HG03439 (cell line): ENCODE measurements around the gene OR6B1.
"Not testable (repeated sequence)": the region's sequence is repeated elsewhere in the genome, so short reads cannot be mapped to it uniquely, and the experiment has no call there.

Experiments used
- ATAC-seq: cut with Tn5 transposase; IDR thresholded peaks from one replicate; pipeline ENCODE4 v1.9.1; 2021; ENCODE audit warnings: mild to moderate bottlenecking, moderate library complexity; ENCODE audit not compliant: unreplicated experiment

OR6B1 gene

GRCh38 chr7:144036302-144036885, 36.3 kb downstream of the OR6B1 start:
- no peak for ATAC-seq

- no peak for ATAC-seq
Measured at GRCh38 chr7:144037414-144038035, 37.4 kb downstream of the OR6B1 start.

GRCh38 chr7:144038887-144039286, 38.8 kb downstream of the OR6B1 start:
- ATAC-seq = no peak

- no peak for ATAC-seq
Measured at GRCh38 chr7:144048648-144049047, 48.5 kb downstream of the OR6B1 start, which contains the start of gene OR2A5. Gene OR2A5 (plus strand): TSS chr7:144048948. CDS start chr7:144050402, 1,454 bp downstream.

- no peak for ATAC-seq
Measured at GRCh38 chr7:144049491-144049890, 49.4 kb downstream of the OR6B1 start.

DNA sequence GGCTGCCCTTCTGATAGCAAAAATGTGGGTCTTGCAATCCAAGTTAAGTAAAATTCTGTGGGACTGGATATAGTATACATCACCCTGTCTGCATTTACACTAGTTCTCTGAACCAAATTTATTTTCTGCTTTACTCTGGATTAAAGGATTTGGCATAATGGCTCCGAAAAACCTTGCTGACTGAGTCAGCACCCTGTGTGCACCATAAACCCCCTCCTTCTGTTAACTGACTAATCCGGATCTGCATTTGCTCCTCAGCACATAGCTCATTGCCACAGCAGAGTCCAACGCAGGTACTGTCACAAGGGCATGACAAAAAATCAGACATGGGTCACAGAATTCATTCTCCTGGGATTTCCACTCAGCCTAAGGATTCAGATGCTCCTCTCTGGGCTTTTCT, 50.0 kb downstream of the OR6B1 start:
- no peak for ATAC-seq

DNA sequence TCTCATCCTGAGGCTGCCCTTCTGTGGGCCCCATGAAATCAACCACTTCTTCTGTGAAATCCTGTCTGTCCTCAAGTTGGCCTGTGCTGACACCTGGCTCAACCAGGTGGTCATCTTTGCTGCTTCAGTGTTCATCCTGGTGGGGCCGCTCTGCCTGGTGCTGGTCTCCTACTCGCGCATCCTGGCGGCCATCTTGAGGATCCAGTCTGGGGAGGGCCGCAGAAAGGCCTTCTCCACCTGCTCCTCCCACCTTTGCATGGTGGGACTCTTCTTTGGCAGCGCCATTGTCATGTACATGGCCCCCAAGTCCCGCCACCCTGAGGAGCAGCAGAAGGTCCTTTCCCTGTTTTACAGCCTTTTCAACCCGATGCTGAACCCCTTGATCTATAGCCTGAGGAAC, 50.8 kb downstream of the OR6B1 start:
- not testable (repeated sequence) for ATAC-seq

- ATAC-seq = no peak
Measured at GRCh38 chr7:144057954-144058353, 57.8 kb downstream of the OR6B1 start.
